NT2/D1 (cell line): ENCODE results near the gene GPR27.

ENCODE experiments used
- YY1 ChIP-seq: IDR thresholded peaks from 2 replicates; pipeline ENCODE4 v1.6.1; 2011; ENCODE audit not compliant: insufficient read length, insufficient read depth
- ZNF274 ChIP-seq: IDR thresholded peaks from 2 replicates; pipeline ENCODE4 v1.6.1; 2011; ENCODE audit warnings: mild to moderate bottlenecking, low read depth, low read length

GRCh38 chr3:71721002-71721401 lies 32.7 kb upstream of the GPR27 start:
- TF ChIP-seq YY1 (no peak), ZNF274 (no peak)
